Fibroblast of skin of left quadriceps (primary cell): ENCODE data around the gene CNTROB.

Experiments used
- DNase-seq, 2 experiments: peaks; one replicate each; pipeline ENCODE4 v3.0.0-alpha.2; 2013; ENCODE audit warnings: low read depth in 2 of 2

CNTROB gene

DNA sequence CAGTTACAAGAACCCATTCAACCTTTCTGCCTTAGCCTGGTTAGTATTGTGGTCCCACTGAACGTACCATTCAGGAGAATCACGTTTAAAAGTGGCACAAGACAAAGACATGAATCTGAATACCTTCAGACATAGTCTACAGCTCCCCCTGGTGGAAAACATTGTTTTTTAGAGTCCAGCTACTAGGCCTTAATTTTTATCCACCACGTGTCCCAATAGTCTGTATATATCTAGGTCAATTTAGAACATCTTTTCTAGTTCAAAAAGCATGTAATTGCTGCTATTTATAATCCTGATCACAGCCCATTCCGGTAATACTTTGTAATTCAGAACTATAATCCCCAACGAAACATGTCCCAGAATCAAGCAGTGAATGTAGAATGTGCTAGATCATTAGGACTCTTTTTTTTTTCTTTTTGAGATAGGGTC is 56.8 kb downstream of the CNTROB start:
- DNase-seq = peak; percentile 68 to 74

- DNase-seq = peak in 1 of 2 experiments; percentile 42
Measured at GRCh38 chr17:7989781-7990655, 58.0 kb downstream of the CNTROB start.

- DNase-seq = no peak
Measured at GRCh38 chr17:7992516-7992915, 60.5 kb downstream of the CNTROB start.

GRCh38 chr17:7992924-7993323 is 60.9 kb downstream of the CNTROB start:
- no peak for DNase-seq

GRCh38 chr17:7993972-7994589 is 62.1 kb downstream of the CNTROB start:
- DNase-seq = no peak

GRCh38 chr17:7995724-7996123 is 63.7 kb downstream of the CNTROB start:
- DNase-seq = no peak

DNA sequence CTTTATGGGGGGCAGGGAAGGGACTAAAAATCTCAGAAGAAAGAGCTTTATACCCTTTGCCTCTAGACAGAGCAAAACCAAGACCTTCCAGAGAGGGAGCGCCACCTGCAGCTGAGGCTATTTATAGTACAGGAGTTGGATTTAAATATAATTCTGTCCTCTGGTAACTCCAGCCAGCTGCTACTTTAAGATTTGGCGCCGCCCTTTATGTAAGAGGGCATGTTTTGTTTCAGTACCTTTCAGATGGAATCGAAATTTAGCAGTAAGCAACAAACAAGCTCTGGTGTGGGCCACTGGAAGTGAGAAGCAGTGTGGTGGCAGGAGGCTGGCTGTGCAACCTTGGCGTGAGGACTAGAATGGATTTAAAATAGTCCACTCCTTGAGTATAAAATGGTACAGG is 65.2 kb downstream of the CNTROB start:
- DNase-seq = no peak
